Esophagus muscularis mucosa (tissue), 4 donors: ENCODE data around the gene LDB3.

Source experiments
- CTCF ChIP-seq, 3 experiments: fragments of 200-600 bp in 2 of 3; fragments of 450-650 bp in 1 of 3; sonication (generic) in 2 of 3; IDR thresholded peaks; one replicate each; pipeline ENCODE4 v1.5.1; 2017 to 2019; ENCODE audit warnings: antibody characterized with exemption in 3 of 3, mild to moderate bottlenecking in 2 of 3, moderate library complexity in 1 of 3
- EP300 ChIP-seq: sonication (generic); formaldehyde crosslinking; IDR thresholded peaks from one replicate; pipeline ENCODE4 v1.6.1; 2017; ENCODE audit warnings: antibody characterized with exemption
- POLR2A ChIP-seq: fragments of 450-650 bp; IDR thresholded peaks from one replicate; pipeline ENCODE4 v1.6.1; 2017; ENCODE audit warnings: antibody characterized with exemption, moderate library complexity, mild to moderate bottlenecking, low read depth
- POLR2AphosphoS5 ChIP-seq, 2 donors: sonication (generic); formaldehyde crosslinking; IDR thresholded peaks; one replicate each; pipeline ENCODE4 v1.6.1; 2017; ENCODE audit warnings: antibody characterized with exemption in 2 of 2

GRCh38 chr10:86636311-86636710 lies 32.0 kb upstream of the LDB3 start:
- TF ChIP-seq POLR2AphosphoS5 (IDR thresholded peaks at IDR 0.05) (no peak), POLR2A (no peak), CTCF (IDR thresholded peaks at IDR 0.05) (no peak), EP300 (no peak)
